ENCODE measurements around the gene CES4A. TPM values are rescaled to one million over a fixed set of nuclear protein-coding genes. Genes with fewer than 3 reads are reported as not detected.

Gene CES4A
- total and polyA plus RNA-seq, 2 donors (not counting 1 experiment from before 2014, with no cell fraction given), result 1.3 to 2.1 TPM

DNA sequence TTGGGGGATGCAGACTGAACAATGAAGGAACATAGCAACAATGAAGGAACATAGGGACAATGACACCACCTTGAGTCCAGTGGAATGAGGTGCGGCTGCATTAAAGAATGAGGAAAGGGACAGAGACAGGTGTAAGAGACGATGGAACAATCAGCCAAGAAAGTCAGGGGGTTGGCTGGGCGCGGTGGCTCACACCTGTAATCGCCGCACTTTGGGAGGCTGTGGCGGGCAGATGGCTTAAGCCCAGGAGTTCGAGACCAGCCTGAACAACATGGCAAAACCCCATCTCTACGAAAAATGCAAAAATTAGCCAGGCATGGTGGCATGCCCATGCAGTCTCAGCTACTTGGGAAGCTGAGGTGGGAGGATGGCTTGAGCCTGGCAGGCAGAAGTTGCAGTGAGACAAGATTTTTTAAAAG, 26.9 kb downstream of the CES4A start:
- H3K27me3 ChIP-seq (ENCODE audit: control insufficient read depth, insufficient read depth, low read length), result peaks cover 5% of the 10 kb centered on the region
- no peak overlapping the region for H3K4me2 ChIP-seq (ENCODE audit: extremely low read depth, insufficient read depth, low read length)
- peaks cover 2% of the 10 kb centered on the region for H3K4me1 ChIP-seq (ENCODE audit: control insufficient read depth, extremely low read depth, insufficient read depth, low read length)
- no peak overlapping the region for H3K27ac ChIP-seq (ENCODE audit: insufficient read depth, low read length)
- no peak overlapping the region for H3K9ac ChIP-seq (ENCODE audit: insufficient read depth, low read length)
- TF ChIP-seq EZH2 (IDR thresholded peaks at IDR 0.05; ENCODE audit: low read length, missing control alignments), result no peak
- TF ChIP-seq, protein P1, sequence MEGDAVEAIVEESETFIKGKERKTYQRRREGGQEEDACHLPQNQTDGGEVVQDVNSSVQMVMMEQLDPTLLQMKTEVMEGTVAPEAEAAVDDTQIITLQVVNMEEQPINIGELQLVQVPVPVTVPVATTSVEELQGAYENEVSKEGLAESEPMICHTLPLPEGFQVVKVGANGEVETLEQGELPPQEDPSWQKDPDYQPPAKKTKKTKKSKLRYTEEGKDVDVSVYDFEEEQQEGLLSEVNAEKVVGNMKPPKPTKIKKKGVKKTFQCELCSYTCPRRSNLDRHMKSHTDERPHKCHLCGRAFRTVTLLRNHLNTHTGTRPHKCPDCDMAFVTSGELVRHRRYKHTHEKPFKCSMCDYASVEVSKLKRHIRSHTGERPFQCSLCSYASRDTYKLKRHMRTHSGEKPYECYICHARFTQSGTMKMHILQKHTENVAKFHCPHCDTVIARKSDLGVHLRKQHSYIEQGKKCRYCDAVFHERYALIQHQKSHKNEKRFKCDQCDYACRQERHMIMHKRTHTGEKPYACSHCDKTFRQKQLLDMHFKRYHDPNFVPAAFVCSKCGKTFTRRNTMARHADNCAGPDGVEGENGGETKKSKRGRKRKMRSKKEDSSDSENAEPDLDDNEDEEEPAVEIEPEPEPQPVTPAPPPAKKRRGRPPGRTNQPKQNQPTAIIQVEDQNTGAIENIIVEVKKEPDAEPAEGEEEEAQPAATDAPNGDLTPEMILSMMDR (conservative IDR thresholded peaks at IDR 0.05 in 1 of 2, IDR thresholded peaks at IDR 0.05 in 1 of 2; ENCODE audit: low read depth in 1 of 2, low read length in 2 of 2), result no peak
- H3K36me3 ChIP-seq (ENCODE audit: control insufficient read depth, insufficient read depth, low read length), result no peaks in the 10 kb centered on the region
- no peak overlapping the region for H2AFZ ChIP-seq (ENCODE audit: low read length)
- H3K4me3 ChIP-seq (replicated peaks in 1 of 4; ENCODE audit: control extremely low read depth in 1 of 4, insufficient read depth in 1 of 4, low read depth in 3 of 4, low read length in 4 of 4), result no peak overlapping the region
- no peaks in the 10 kb centered on the region for H3K79me2 ChIP-seq (ENCODE audit: control insufficient read depth, insufficient read depth, low read length)
- H3K9me3 ChIP-seq (ENCODE audit: control insufficient read depth, insufficient read depth, low read depth, low read length), result no peaks in the 10 kb centered on the region
- no peak for DNase-seq (ENCODE audit: low read depth in 2 of 2)
- no peaks in the 10 kb centered on the region for H4K20me1 ChIP-seq (ENCODE audit: control insufficient read depth, extremely low read depth, insufficient read depth, low read length)

DNA sequence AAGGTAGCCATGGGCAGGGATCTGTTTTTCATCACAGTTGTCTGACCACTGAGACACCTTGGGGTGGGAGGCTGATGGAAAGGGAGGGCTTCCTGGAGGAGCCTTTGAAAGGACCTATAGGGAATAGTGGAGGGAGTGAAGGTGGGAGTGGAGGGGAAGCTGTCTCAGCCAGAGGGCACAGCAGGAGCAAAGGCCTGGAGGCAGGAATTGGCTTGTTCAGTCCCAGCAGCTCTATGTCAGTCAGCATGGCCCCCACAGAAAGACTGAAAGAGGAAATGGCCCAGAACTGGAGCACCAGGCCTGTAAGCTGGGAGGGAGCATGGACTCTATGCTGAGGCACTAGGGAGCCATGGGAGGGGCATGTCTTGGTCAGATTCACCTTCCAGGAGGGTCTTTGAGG, 27.8 kb downstream of the CES4A start:
- Histone ChIP-seq H3K9me3 (ENCODE audit: control insufficient read depth, insufficient read depth, low read depth, low read length) (no peaks in the 10 kb centered on the region), H3K27ac (ENCODE audit: insufficient read depth, low read length) (no peak overlapping the region), H4K20me1 (ENCODE audit: control insufficient read depth, extremely low read depth, insufficient read depth, low read length) (no peaks in the 10 kb centered on the region), H3K4me2 (ENCODE audit: extremely low read depth, insufficient read depth, low read length) (no peak overlapping the region), H2AFZ (ENCODE audit: low read length) (no peak overlapping the region), H3K4me3 (replicated peaks in 1 of 4; ENCODE audit: control extremely low read depth in 1 of 4, insufficient read depth in 1 of 4, low read depth in 3 of 4, low read length in 4 of 4) (no peak overlapping the region), H3K9ac (ENCODE audit: insufficient read depth, low read length) (no peak overlapping the region), H3K4me1 (ENCODE audit: control insufficient read depth, extremely low read depth, insufficient read depth, low read length) (peaks cover 2% of the 10 kb centered on the region), H3K79me2 (ENCODE audit: control insufficient read depth, insufficient read depth, low read length) (no peaks in the 10 kb centered on the region), H3K27me3 (ENCODE audit: control insufficient read depth, insufficient read depth, low read length) (peaks cover 5% of the 10 kb centered on the region), H3K36me3 (ENCODE audit: control insufficient read depth, insufficient read depth, low read length) (no peaks in the 10 kb centered on the region)
- TF ChIP-seq, protein P1 (conservative IDR thresholded peaks at IDR 0.05 in 1 of 2, IDR thresholded peaks at IDR 0.05 in 1 of 2; ENCODE audit: low read depth in 1 of 2, low read length in 2 of 2), result no peak
- TF ChIP-seq EZH2 (IDR thresholded peaks at IDR 0.05; ENCODE audit: low read length, missing control alignments), result no peak
- DNase-seq (ENCODE audit: low read depth in 2 of 2), result no peak

DNA sequence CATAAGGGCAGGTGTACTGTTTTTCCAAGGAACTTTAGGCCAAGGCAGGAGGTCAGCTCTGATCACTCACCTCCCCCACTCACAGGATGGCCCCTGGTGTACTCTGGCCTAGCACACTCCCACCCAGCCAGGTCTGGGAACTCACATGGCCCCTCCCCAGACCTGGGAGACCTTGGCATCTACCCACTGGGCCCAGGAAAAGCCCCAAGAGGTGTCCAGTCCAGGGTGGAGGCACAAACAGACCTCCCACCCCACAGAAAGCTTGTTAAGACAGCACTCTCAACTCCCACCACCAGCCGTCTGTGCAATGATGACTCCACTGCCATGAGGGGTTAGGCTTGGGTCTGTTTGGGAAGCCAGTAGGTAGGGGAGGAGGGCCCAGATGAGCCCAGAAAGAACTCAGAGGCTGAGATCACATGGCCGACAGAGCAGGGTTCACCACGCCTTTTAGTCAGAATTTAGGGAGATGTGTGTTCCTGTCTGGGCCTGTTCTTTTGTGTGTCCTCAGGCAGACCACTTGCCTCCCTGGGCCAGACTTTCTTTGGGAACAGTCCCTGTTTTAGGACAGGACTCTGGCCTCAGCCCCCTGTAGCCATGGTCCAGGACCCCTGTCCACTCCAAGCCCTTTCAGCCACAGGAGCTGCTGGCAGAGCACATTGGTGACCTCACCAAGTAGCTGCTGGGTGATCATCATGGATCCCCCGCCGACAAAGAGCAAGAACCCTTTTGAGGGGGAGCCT, 28.5 kb downstream of the CES4A start:
- Histone ChIP-seq H3K4me3 (replicated peaks in 1 of 4; ENCODE audit: control extremely low read depth in 1 of 4, insufficient read depth in 1 of 4, low read depth in 3 of 4, low read length in 4 of 4) (no peak overlapping the region), H3K4me1 (ENCODE audit: control insufficient read depth, extremely low read depth, insufficient read depth, low read length) (peaks cover 2% of the 10 kb centered on the region)
- no peak for DNase-seq (ENCODE audit: low read depth in 2 of 2)

More for the DNA sequence above, 28.5 kb downstream of the CES4A start:
- Histone ChIP-seq H4K20me1 (ENCODE audit: control insufficient read depth, extremely low read depth, insufficient read depth, low read length) (no peaks in the 10 kb centered on the region), H3K9me3 (ENCODE audit: control insufficient read depth, insufficient read depth, low read depth, low read length) (no peaks in the 10 kb centered on the region), H3K4me2 (ENCODE audit: extremely low read depth, insufficient read depth, low read length) (no peak overlapping the region), H3K27me3 (ENCODE audit: control insufficient read depth, insufficient read depth, low read length) (peaks cover 5% of the 10 kb centered on the region), H3K27ac (ENCODE audit: insufficient read depth, low read length) (no peak overlapping the region), H2AFZ (ENCODE audit: low read length) (no peak overlapping the region), H3K9ac (ENCODE audit: insufficient read depth, low read length) (no peak overlapping the region), H3K36me3 (ENCODE audit: control insufficient read depth, insufficient read depth, low read length) (no peaks in the 10 kb centered on the region), H3K79me2 (ENCODE audit: control insufficient read depth, insufficient read depth, low read length) (no peaks in the 10 kb centered on the region)
- TF ChIP-seq, protein P1 (conservative IDR thresholded peaks at IDR 0.05 in 1 of 2, IDR thresholded peaks at IDR 0.05 in 1 of 2; ENCODE audit: low read depth in 1 of 2, low read length in 2 of 2), result no peak
- TF ChIP-seq EZH2 (IDR thresholded peaks at IDR 0.05; ENCODE audit: low read length, missing control alignments), result no peak

All from fibroblast of lung (primary cell).